Suprapubic skin (tissue), 4 donors: ENCODE data around the gene LGI4. TPM values are rescaled to one million over a fixed set of nuclear protein-coding genes. Genes with fewer than 3 reads are reported as not detected.

Experiments used
- DNase-seq, 2 donors: peaks; one replicate each; pipeline ENCODE4 v3.0.0-alpha.2; 2019; ENCODE audit warnings: low spot score in 2 of 2
- H3K27ac ChIP-seq: fragments of 200-600 bp; sonication (generic); one replicate; pipeline ENCODE4 v1.5.1; 2019
- H3K27me3 ChIP-seq: fragments of 200-600 bp; sonication (generic); one replicate; pipeline ENCODE4 v1.5.1; 2019
- H3K36me3 ChIP-seq: fragments of 200-600 bp; sonication (generic); one replicate; pipeline ENCODE4 v1.5.1; 2019
- H3K4me1 ChIP-seq: fragments of 200-600 bp; sonication (generic); one replicate; pipeline ENCODE4 v1.5.1; 2019
- H3K4me3 ChIP-seq: fragments of 200-600 bp; sonication (generic); one replicate; pipeline ENCODE4 v1.5.1; 2019; ENCODE audit warnings: mild to moderate bottlenecking
- H3K9me3 ChIP-seq: fragments of 200-600 bp; sonication (generic); one replicate; pipeline ENCODE4 v1.5.1; 2019
- EP300 ChIP-seq: sonication (generic); formaldehyde crosslinking; IDR thresholded peaks from one replicate; pipeline ENCODE4 v1.6.1; 2017; ENCODE audit warnings: antibody characterized with exemption
- POLR2A ChIP-seq, 2 donors: fragments of 450-650 bp; IDR thresholded peaks; one replicate each; pipeline ENCODE4 v1.6.1; 2017; ENCODE audit warnings: antibody characterized with exemption in 2 of 2, mild to moderate bottlenecking in 2 of 2, moderate library complexity in 2 of 2
- POLR2AphosphoS5 ChIP-seq, 3 donors: sonication (generic); formaldehyde crosslinking; IDR thresholded peaks; one replicate each; pipeline ENCODE4 v1.6.1; 2017; ENCODE audit warnings: antibody characterized with exemption in 3 of 3
- WGBS: methylation state at CpG from one replicate; pipeline ENCODE4 v1.1.5; 2018; 5-methylcytosine and 5-hydroxymethylcytosine counted together
- total RNA-seq, 4 donors: library from RNA; depleted of rRNA; stranded (reverse); fragments of >200 nt; gene quantifications; one replicate each; pipeline ENCODE4 v1.1.0, GENCODE V29; 2016
- TF ChIP-seq, protein P1 (sequence below), 2 donors: fragments of 200-600 bp in 1 of 2; fragments of 450-650 bp in 1 of 2; sonication (generic) in 1 of 2; IDR thresholded peaks; one replicate each; pipeline ENCODE4 v1.5.1; 2016 to 2019; ENCODE audit warnings: antibody characterized with exemption in 2 of 2, mild to moderate bottlenecking in 1 of 2, moderate library complexity in 1 of 2

Gene LGI4
- total RNA-seq, 4 donors from 2014 or later = 4.3 to 11.8 (median 7.8) TPM

DNA sequence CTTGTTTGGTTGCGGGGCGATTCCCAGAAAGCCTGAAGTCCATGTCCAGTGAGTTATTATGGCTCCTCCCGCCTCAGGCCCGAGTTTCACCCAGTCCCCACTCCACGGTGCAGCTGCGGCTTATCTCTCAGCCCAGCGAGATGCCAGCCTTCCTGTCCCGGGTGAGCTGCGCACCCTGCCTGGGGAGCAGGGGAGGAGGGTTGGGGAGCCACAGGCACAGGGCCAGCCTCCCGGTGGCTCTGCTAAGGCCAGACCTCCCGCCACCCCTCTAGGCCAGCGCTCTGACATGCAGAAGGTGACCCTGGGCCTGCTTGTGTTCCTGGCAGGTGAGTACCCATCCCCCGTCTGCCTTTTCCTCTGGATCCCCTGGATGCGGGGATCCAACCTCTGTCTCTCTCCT, 15.8 kb downstream of the LGI4 start:
- peaks cover 74% of the 10 kb centered on the region for H3K4me1 ChIP-seq
- 50% methylated on average over 7 of the region's 14 CpGs for WGBS
- TF ChIP-seq POLR2A (IDR thresholded peaks at IDR 0.05) = no peak

DNA sequence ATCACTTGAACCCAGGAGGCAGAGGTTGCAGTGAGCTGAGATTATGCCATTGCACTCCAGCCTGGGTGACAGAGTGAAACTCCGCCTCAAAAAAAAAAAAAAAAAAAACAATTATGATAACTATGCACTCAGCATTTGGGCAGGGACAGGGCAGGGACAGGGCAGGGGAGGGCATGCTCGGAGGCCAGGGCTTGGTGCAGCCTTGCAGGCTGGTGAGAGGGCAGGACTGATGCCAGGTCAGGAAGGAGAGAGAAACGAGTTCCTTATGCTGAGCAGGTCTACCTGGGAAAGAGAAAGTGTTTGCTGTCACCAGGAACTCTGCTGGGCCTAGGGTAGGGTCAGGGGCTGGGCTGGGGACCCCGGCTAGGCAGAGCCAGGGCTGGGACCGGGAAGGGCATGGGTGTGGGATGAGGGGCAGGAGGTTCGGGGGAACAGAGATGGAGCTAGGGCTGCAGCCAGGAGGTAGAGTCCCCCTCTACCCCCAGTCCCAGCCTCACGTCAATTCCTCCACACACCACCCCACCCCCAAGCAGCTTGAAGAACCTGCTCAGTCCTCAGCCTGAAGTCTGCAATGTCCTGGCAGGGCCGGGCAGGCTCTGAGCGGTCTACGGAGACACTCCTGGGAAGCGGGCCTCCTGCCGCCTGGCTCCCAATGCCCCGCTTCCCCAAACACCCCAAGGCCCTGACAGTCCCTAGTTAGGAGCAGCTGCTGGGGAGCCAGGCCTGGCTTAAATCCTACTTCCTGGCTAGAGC, 16.4 kb downstream of the LGI4 start:
- Histone ChIP-seq H3K9me3 (no peaks in the 10 kb centered on the region), H3K36me3 (peaks cover 7% of the 10 kb centered on the region), H3K4me3 (peak overlapping the region; percentile 57), H3K4me1 (peaks cover 74% of the 10 kb centered on the region), H3K27ac (peak overlapping the region; percentile 88), H3K27me3 (no peaks in the 10 kb centered on the region)
- 54% methylated on average over 6 of the region's 13 CpGs for WGBS
- no peak for TF ChIP-seq POLR2AphosphoS5 (IDR thresholded peaks at IDR 0.05)
- TF ChIP-seq EP300 = no peak
- TF ChIP-seq, protein P1, sequence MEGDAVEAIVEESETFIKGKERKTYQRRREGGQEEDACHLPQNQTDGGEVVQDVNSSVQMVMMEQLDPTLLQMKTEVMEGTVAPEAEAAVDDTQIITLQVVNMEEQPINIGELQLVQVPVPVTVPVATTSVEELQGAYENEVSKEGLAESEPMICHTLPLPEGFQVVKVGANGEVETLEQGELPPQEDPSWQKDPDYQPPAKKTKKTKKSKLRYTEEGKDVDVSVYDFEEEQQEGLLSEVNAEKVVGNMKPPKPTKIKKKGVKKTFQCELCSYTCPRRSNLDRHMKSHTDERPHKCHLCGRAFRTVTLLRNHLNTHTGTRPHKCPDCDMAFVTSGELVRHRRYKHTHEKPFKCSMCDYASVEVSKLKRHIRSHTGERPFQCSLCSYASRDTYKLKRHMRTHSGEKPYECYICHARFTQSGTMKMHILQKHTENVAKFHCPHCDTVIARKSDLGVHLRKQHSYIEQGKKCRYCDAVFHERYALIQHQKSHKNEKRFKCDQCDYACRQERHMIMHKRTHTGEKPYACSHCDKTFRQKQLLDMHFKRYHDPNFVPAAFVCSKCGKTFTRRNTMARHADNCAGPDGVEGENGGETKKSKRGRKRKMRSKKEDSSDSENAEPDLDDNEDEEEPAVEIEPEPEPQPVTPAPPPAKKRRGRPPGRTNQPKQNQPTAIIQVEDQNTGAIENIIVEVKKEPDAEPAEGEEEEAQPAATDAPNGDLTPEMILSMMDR (IDR thresholded peaks at IDR 0.05) = no peak
- TF ChIP-seq POLR2A (IDR thresholded peaks at IDR 0.05) = no peak
- DNase-seq = no peak

More for the DNA sequence above, 15.8 kb downstream of the LGI4 start:
- Histone ChIP-seq H3K27me3 (no peaks in the 10 kb centered on the region), H3K36me3 (peaks cover 7% of the 10 kb centered on the region), H3K9me3 (no peaks in the 10 kb centered on the region), H3K27ac (peak overlapping the region; percentile 49), H3K4me3 (peak overlapping the region; percentile 57)
- DNase-seq = no peak

DNA sequence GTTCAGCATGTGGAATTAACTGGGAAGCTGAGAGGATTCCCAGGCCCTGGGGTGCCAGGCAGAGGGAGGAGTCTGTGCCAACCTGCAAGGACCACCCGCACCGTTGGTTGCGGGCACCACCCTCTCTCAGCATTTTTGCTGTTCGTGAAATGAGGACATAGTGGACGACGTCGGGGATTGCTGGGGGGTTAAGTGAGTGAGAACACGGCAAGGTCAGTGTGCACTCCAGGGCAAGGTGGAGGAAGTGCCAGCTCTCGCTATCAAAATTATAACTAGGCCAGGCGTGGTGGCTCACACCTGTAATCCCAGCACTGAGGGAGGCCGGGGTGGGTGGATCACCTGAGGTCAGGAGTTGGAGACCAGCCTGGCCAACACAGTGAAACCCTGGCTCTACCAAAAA, 17.1 kb downstream of the LGI4 start:
- Histone ChIP-seq H3K4me3 (peak overlapping the region; percentile 57), H3K36me3 (peaks cover 7% of the 10 kb centered on the region), H3K27ac (peak overlapping the region; percentile 88), H3K9me3 (no peaks in the 10 kb centered on the region), H3K4me1 (peaks cover 69% of the 10 kb centered on the region), H3K27me3 (no peaks in the 10 kb centered on the region)
- DNase-seq = no peak
- TF ChIP-seq EP300 = no peak
- TF ChIP-seq POLR2AphosphoS5 (IDR thresholded peaks at IDR 0.05) = no peak
- TF ChIP-seq, protein P1 (IDR thresholded peaks at IDR 0.05) = no peak
- TF ChIP-seq POLR2A (IDR thresholded peaks at IDR 0.05) = no peak
- 63% methylated on average over 11 of the region's 11 CpGs for WGBS

DNA sequence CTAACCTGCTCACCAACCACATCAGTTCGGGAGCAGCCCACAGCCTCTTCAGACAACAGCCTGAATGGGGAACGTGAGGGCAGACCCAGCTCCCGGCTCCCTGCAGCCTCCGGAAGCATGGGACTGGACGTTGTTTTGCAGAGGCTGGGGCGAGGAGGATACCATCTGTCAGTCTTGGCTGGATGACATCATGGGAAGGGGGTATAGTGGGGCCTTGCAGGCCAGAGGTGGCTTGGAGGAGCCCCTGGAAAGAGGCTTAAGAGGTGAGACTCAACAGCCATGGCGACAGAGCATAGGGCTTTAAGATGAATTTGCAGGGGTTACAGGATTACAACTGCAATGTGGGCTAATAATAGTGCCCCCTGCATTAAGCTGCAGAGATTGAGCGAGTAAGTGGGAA, 17.7 kb downstream of the LGI4 start:
- H3K4me3 ChIP-seq = peak overlapping the region; percentile 57

DNA sequence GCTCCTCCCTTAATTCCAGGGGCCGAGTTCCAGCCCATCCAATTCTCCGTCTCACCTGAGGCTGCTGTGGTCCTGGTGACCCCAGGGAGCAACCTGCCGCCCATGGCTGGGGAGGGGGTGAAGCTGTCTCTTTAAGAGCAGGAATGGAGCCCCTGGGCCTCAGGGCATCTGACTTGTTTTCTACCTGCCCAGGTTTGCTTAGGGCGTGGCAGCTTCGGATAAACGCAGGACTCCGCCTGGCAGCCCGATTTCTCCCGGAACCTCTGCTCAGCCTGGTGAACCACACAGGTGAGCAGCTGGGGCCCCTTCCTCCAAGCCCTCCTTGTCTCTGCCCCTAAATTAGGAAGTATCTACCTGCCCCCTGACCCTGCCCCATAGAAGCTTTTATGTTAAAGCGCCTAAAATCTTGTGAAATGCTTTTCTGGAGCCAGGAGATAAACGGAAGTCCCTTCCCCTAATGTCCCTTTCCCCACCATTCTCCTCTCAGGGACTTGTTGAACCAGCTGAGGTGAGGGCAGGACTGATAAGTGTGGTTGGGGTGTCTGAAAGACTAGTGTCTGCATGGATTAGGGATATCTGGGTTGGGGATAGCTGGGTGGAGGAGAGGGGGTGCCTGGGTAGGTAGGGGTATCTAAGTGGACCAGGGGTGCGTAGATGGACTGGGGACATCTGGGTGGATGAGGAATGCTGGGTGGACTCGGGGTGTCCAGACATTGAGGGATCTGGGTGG, 18.6 kb downstream of the LGI4 start:
- no peaks in the 10 kb centered on the region for H3K9me3 ChIP-seq
- peak overlapping the region; percentile 57 for H3K4me3 ChIP-seq
- DNase-seq = no peak
- H3K36me3 ChIP-seq = peaks cover 1% of the 10 kb centered on the region
- peaks cover 59% of the 10 kb centered on the region for H3K4me1 ChIP-seq
- TF ChIP-seq POLR2AphosphoS5 (IDR thresholded peaks at IDR 0.05) (peak in 2 of 3 donors; percentile 15 to 30), POLR2A (IDR thresholded peaks at IDR 0.05) (no peak)
- TF ChIP-seq, protein P1 (IDR thresholded peaks at IDR 0.05) = no peak
- peak overlapping the region; percentile 88 for H3K27ac ChIP-seq
- WGBS = 52% methylated on average over 13 of the region's 13 CpGs
- no peaks in the 10 kb centered on the region for H3K27me3 ChIP-seq

More for the DNA sequence above, 17.7 kb downstream of the LGI4 start:
- 23% methylated on average over 8 of the region's 8 CpGs for WGBS
- TF ChIP-seq POLR2AphosphoS5 (IDR thresholded peaks at IDR 0.05) = no peak
- no peak for TF ChIP-seq POLR2A (IDR thresholded peaks at IDR 0.05)
- TF ChIP-seq EP300 = no peak
- TF ChIP-seq, protein P1 (IDR thresholded peaks at IDR 0.05) = no peak
- no peak for DNase-seq
- Histone ChIP-seq H3K27me3 (no peaks in the 10 kb centered on the region), H3K36me3 (peaks cover 7% of the 10 kb centered on the region), H3K4me1 (peaks cover 62% of the 10 kb centered on the region), H3K27ac (peak overlapping the region; percentile 88), H3K9me3 (no peaks in the 10 kb centered on the region)
